ENCODE measurements around the gene TMEM200C.
"Not testable (repeated sequence)": the region's sequence is repeated elsewhere in the genome, so short reads cannot be mapped to it uniquely, and the experiment has no call there.

TMEM200C gene

DNA sequence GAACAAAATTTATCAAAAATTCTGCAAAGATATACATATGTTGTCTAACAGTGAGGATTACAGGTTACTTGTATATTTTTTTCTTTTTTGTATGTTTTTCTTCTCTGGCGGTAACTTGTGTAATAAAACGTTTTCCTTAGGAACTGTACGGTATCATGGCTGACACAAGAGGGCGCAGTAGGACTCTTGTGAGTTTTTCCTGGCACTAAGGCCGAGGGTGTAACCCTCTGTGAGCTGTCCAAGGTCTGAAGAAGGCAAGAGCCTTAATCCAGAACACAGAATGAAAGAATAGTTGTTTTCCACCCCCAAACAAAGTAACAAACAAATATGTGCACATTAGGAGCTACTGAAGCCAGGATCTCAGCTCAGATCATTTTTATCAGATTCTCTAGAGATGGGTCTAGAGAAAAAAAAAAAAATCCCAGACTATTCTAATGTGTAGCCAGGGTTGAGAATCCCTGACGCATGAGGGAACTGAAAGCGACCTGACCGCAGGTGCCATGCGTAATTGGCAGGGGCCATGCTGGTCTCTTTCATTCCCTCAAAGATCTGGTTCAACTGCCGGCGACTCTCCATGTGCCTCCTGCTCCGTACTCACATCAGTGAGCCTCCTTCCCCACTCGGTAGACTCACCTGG is 27.0 kb downstream of the TMEM200C start:
- Histone ChIP-seq H3K4me3 (ENCODE audit: extremely low read depth, insufficient read depth, low read length, poor library complexity, severe bottlenecking) (no peak overlapping the region), H3K27ac (ENCODE audit: low read depth, low read length, severe bottlenecking) (no peak overlapping the region), H3K4me1 (ENCODE audit: control insufficient read depth, insufficient read depth, low read length, poor library complexity, severe bottlenecking) (no peaks in the 10 kb centered on the region), H3K36me3 (ENCODE audit: control insufficient read depth, insufficient read depth, low read length) (no peaks in the 10 kb centered on the region), H3K9me3 (ENCODE audit: control insufficient read depth, low read length) (no peaks in the 10 kb centered on the region)
- 42 to 51% methylated on average over 8 to 10 of the region's 13 CpGs for WGBS, 2 experiments (ENCODE audit: insufficient coverage in 2 of 2)

DNA sequence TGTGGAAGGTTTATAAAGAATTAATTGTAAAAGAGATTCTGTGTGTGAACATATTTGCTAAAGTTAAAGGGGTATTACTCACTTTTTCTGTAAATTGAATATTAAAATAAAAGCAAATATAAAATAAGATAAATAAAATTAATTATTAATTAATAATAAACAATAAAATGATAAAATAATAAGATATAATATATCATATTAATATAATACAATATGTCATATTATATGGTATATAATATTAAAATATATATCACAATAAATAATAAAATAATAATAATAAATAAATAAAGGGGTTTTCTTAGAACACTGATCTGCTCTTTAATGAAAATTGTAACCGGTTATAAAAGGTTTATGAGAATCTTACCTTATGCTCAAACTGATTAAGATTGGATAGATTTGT is 29.8 kb downstream of the TMEM200C start:
- no peaks in the 10 kb centered on the region for H3K36me3 ChIP-seq (ENCODE audit: control insufficient read depth, insufficient read depth, low read length)
- H3K9me3 ChIP-seq (ENCODE audit: control insufficient read depth, low read length), result peaks cover 1% of the 10 kb centered on the region
- no peaks in the 10 kb centered on the region for H3K4me1 ChIP-seq (ENCODE audit: control insufficient read depth, insufficient read depth, low read length, poor library complexity, severe bottlenecking)
- H3K27ac ChIP-seq (ENCODE audit: low read depth, low read length, severe bottlenecking), result no peak overlapping the region
- 86% methylated on average over 1 of the region's 1 CpG; no CpG with 5 or more reads in 1 of the 2 experiments for WGBS, 2 experiments (ENCODE audit: insufficient coverage in 2 of 2)
- no peak overlapping the region for H3K4me3 ChIP-seq (ENCODE audit: extremely low read depth, insufficient read depth, low read length, poor library complexity, severe bottlenecking)

DNA sequence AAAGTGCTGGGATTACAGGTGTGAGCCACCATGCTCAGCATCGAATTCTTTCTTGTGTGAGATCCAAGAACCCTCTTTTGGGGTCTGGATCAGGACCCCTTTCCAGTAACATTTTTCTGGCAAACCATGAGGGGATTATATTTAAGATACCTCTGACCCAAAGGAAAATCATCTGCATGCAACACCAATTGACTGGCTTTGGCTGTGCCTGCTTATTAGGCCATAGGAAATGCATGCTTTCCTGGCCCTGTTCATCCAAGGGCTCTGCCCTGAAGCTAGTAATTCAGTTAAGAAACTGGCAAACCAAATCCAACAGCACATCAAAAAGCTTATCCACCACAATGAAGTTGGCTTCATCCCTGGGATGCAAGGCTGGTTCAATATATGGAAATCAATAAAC is 33.2 kb downstream of the TMEM200C start:
- not testable (repeated sequence) for H3K4me3 ChIP-seq (ENCODE audit: extremely low read depth, insufficient read depth, low read length, poor library complexity, severe bottlenecking); H3K9me3 ChIP-seq (ENCODE audit: control insufficient read depth, low read length); H3K36me3 ChIP-seq (ENCODE audit: control insufficient read depth, insufficient read depth, low read length); H3K4me1 ChIP-seq (ENCODE audit: control insufficient read depth, insufficient read depth, low read length, poor library complexity, severe bottlenecking); H3K27ac ChIP-seq (ENCODE audit: low read depth, low read length, severe bottlenecking)
- 33 to 50% methylated on average over 1 of the region's 1 CpG for WGBS, 2 experiments (ENCODE audit: insufficient coverage in 2 of 2)

DNA sequence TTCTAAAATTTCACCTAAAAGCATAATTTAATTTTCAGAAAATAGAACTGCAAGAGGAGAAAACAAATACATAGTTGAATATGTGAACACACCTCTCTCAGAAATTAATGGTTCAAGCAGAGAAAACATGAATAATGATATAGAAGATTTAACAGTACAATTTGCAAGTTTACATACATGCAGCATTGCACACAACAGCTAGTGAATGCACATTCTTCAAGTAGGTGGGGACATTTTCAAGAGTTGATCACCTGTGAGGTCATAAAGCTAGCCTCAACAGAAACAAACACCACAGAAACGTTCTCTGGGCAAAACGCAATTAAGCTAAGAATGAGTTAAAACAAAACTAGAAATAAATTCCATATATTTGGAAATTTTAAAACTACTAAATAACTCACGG is 38.1 kb downstream of the TMEM200C start:
- H3K27ac ChIP-seq (ENCODE audit: low read depth, low read length, severe bottlenecking), result no peak overlapping the region
- no CpG with 5 or more reads among the region's 3 CpGs for WGBS, 2 experiments (ENCODE audit: insufficient coverage in 2 of 2)

DNA sequence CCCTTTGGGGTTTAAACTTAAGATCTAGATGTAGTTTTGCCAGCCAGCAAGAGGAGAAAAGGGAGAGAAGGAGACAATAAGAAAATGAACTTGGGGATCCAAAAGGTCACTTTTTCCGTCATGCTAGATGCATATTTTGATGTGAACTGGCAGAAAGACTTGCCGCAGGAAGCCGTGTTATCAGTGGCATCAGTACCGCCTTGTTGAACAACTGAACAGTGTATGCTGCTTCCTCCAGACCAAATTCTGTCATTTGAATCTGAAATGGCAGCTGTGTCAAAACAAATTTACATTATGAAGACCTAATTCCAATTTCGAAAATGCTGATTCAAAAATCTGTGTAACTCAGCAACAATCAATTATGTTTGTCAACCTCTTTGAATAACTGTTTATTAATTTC is 42.1 kb downstream of the TMEM200C start:
- no peaks in the 10 kb centered on the region for H3K9me3 ChIP-seq (ENCODE audit: control insufficient read depth, low read length)
- H3K4me1 ChIP-seq (ENCODE audit: control insufficient read depth, insufficient read depth, low read length, poor library complexity, severe bottlenecking), result no peaks in the 10 kb centered on the region
- WGBS, 2 experiments (ENCODE audit: insufficient coverage in 2 of 2), result 85 to 92% methylated on average over 5 of the region's 5 CpGs
- no peak overlapping the region for H3K4me3 ChIP-seq (ENCODE audit: extremely low read depth, insufficient read depth, low read length, poor library complexity, severe bottlenecking)
- H3K27ac ChIP-seq (ENCODE audit: low read depth, low read length, severe bottlenecking), result no peak overlapping the region
- H3K36me3 ChIP-seq (ENCODE audit: control insufficient read depth, insufficient read depth, low read length), result no peaks in the 10 kb centered on the region

More for the DNA sequence above, 38.1 kb downstream of the TMEM200C start:
- peaks cover 4% of the 10 kb centered on the region for H3K9me3 ChIP-seq (ENCODE audit: control insufficient read depth, low read length)
- H3K36me3 ChIP-seq (ENCODE audit: control insufficient read depth, insufficient read depth, low read length), result no peaks in the 10 kb centered on the region
- H3K4me3 ChIP-seq (ENCODE audit: extremely low read depth, insufficient read depth, low read length, poor library complexity, severe bottlenecking), result no peak overlapping the region
- H3K4me1 ChIP-seq (ENCODE audit: control insufficient read depth, insufficient read depth, low read length, poor library complexity, severe bottlenecking), result no peaks in the 10 kb centered on the region

DNA sequence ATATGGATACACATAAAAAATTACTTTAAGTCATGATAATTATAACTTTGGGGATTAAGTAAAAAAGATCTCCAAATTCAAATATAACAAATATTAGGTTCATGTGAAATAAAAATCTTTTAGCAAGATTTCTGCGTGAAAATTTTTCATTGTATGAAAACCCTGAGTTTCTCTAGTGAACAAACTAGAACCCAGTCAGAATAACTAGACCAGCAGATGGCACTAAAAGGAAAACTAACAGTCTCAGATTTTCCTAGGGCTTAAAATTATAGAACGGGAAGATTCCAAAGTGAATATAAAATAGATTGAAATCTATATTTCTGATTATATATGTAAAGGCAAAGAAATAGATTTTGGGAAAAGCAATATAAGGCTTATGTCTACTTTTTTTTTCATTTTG is 43.3 kb downstream of the TMEM200C start:
- H3K36me3 ChIP-seq (ENCODE audit: control insufficient read depth, insufficient read depth, low read length), result no peaks in the 10 kb centered on the region
- H3K27ac ChIP-seq (ENCODE audit: low read depth, low read length, severe bottlenecking), result no peak overlapping the region
- WGBS, 2 experiments (ENCODE audit: insufficient coverage in 2 of 2), result no CpG with 5 or more reads among the region's 2 CpGs
- H3K4me3 ChIP-seq (ENCODE audit: extremely low read depth, insufficient read depth, low read length, poor library complexity, severe bottlenecking), result no peak overlapping the region
- H3K9me3 ChIP-seq (ENCODE audit: control insufficient read depth, low read length), result no peaks in the 10 kb centered on the region
- no peaks in the 10 kb centered on the region for H3K4me1 ChIP-seq (ENCODE audit: control insufficient read depth, insufficient read depth, low read length, poor library complexity, severe bottlenecking)

DNA sequence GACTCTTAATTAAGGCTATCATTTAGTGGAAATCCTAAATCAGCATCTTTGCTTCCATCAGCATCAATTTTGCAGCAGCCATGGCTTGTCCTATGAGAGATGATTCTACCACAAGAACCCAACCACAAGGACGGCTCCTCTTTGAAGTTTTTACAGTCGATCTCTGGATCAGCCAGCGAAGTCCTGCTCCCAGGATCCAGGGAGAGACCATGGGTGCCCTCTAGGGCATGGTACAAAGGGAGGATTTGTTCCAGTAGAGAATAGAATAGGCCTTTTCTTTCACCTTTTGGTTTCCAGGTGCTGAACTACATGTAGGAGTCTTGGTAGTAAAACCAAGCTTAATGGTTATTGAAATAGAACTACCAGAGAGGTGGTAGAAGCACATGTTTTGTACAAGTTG is 52.7 kb downstream of the TMEM200C start:
- Histone ChIP-seq H3K4me1 (ENCODE audit: control insufficient read depth, insufficient read depth, low read length, poor library complexity, severe bottlenecking) (no peaks in the 10 kb centered on the region), H3K4me3 (ENCODE audit: extremely low read depth, insufficient read depth, low read length, poor library complexity, severe bottlenecking) (no peak overlapping the region), H3K9me3 (ENCODE audit: control insufficient read depth, low read length) (no peaks in the 10 kb centered on the region), H3K36me3 (ENCODE audit: control insufficient read depth, insufficient read depth, low read length) (no peaks in the 10 kb centered on the region), H3K27ac (ENCODE audit: low read depth, low read length, severe bottlenecking) (no peak overlapping the region)
- WGBS, 2 experiments (ENCODE audit: insufficient coverage in 2 of 2), result 80 to 100% methylated on average over 1 of the region's 3 CpGs

DNA sequence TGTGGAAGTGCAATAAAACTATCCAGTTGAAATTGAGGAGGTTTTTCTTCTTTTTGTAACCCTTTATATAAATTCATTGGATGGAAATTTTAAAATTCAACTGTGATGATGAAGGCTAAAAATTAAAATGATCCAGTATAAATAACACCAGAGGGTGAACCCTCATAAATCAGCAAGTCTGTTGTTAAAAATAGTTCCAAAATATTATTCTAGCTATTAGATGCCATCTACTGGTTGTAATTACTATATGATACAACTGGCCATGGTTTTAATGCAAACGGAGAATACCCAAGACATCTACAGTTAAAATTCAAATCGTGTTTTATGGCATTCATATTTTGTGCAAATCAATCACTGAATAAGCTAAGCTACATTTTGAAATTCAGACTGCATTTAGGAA is 53.8 kb downstream of the TMEM200C start:
- Histone ChIP-seq H3K4me3 (ENCODE audit: extremely low read depth, insufficient read depth, low read length, poor library complexity, severe bottlenecking) (no peak overlapping the region), H3K36me3 (ENCODE audit: control insufficient read depth, insufficient read depth, low read length) (no peaks in the 10 kb centered on the region)
- no CpG with 5 or more reads among the region's 2 CpGs for WGBS, 2 experiments (ENCODE audit: insufficient coverage in 2 of 2)

DNA sequence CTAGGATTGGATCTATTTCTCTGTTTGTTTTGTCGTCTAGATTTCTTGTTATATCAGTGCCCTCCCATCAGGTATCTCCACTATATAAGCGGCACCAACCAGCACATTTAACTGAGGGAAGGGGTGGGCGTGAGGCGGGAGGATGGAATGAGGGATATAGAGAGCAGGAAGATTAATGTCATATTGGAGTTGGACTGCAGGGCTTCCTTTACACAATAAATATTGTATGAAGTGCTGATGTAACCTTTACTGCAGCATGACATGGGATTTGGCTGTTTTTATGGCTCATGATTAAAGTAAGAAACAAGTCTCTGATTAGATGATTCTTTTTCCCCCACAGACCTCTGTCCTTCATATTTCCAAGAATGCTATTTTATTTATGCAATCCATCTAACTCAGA is 54.8 kb downstream of the TMEM200C start:
- no CpG with 5 or more reads among the region's 4 CpGs for WGBS, 2 experiments (ENCODE audit: insufficient coverage in 2 of 2)

More for the DNA sequence above, 53.8 kb downstream of the TMEM200C start:
- Histone ChIP-seq H3K4me1 (ENCODE audit: control insufficient read depth, insufficient read depth, low read length, poor library complexity, severe bottlenecking) (no peaks in the 10 kb centered on the region), H3K27ac (ENCODE audit: low read depth, low read length, severe bottlenecking) (no peak overlapping the region), H3K9me3 (ENCODE audit: control insufficient read depth, low read length) (no peaks in the 10 kb centered on the region)

DNA sequence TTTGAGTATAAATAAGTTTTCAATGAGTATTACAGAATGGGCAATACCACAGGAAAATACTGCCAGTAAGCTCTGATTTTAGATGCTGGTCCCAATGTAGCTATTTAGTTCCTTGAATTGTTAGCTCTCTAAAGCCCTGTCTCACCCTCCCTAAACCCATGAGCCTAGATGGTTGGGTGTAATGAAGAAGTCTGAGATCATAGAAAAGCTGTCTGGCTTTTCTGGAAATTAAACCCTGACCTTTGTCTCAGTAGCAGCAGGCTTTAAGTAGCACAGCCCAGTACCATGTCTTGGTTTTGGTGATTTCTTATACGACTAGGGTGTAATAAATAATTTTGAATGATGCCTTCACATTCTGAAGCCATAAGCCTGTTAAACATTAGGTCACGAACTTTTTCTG is 55.3 kb downstream of the TMEM200C start:
- Histone ChIP-seq H3K27ac (ENCODE audit: low read depth, low read length, severe bottlenecking) (no peak overlapping the region), H3K9me3 (ENCODE audit: control insufficient read depth, low read length) (no peaks in the 10 kb centered on the region)

More for the DNA sequence above, 54.8 kb downstream of the TMEM200C start:
- Histone ChIP-seq H3K9me3 (ENCODE audit: control insufficient read depth, low read length) (no peaks in the 10 kb centered on the region), H3K4me1 (ENCODE audit: control insufficient read depth, insufficient read depth, low read length, poor library complexity, severe bottlenecking) (no peaks in the 10 kb centered on the region), H3K4me3 (ENCODE audit: extremely low read depth, insufficient read depth, low read length, poor library complexity, severe bottlenecking) (no peak overlapping the region), H3K27ac (ENCODE audit: low read depth, low read length, severe bottlenecking) (no peak overlapping the region), H3K36me3 (ENCODE audit: control insufficient read depth, insufficient read depth, low read length) (no peaks in the 10 kb centered on the region)

DNA sequence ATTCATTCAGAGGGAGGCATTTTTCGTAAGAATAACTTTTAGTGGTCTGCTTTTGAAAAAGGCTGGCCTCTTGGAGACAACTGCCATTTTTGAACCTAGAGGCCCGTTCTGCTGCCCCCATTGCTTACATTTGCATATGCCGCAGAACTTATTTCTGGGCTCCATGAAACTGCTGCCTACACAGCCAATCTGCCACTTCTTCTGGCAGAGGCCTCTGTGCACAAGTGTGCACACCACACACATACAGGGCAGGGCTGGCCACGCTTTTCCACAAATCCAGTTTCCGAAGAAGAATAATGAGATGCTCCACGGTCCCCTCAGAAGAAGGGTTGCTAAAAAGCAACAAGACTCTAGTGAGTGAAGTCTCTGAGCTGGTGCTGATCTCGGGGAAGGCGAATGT is 56.2 kb downstream of the TMEM200C start:
- H3K9me3 ChIP-seq (ENCODE audit: control insufficient read depth, low read length), result no peaks in the 10 kb centered on the region
- no peak overlapping the region for H3K4me3 ChIP-seq (ENCODE audit: extremely low read depth, insufficient read depth, low read length, poor library complexity, severe bottlenecking)
- no peak overlapping the region for H3K27ac ChIP-seq (ENCODE audit: low read depth, low read length, severe bottlenecking)
- 91% methylated on average over 6 to 7 of the region's 8 CpGs for WGBS, 2 experiments (ENCODE audit: insufficient coverage in 2 of 2)
- H3K36me3 ChIP-seq (ENCODE audit: control insufficient read depth, insufficient read depth, low read length), result no peaks in the 10 kb centered on the region
- H3K4me1 ChIP-seq (ENCODE audit: control insufficient read depth, insufficient read depth, low read length, poor library complexity, severe bottlenecking), result no peaks in the 10 kb centered on the region

More for the DNA sequence above, 55.3 kb downstream of the TMEM200C start:
- H3K4me3 ChIP-seq (ENCODE audit: extremely low read depth, insufficient read depth, low read length, poor library complexity, severe bottlenecking), result no peak overlapping the region
- H3K4me1 ChIP-seq (ENCODE audit: control insufficient read depth, insufficient read depth, low read length, poor library complexity, severe bottlenecking), result no peaks in the 10 kb centered on the region
- no peaks in the 10 kb centered on the region for H3K36me3 ChIP-seq (ENCODE audit: control insufficient read depth, insufficient read depth, low read length)
- WGBS, 2 experiments (ENCODE audit: insufficient coverage in 2 of 2), result 67 to 100% methylated on average over 1 to 2 of the region's 2 CpGs

Data from mesodermal cell (in vitro differentiated cells).